IPS DF 6.9 (cell line): ENCODE measurements around the gene RNF175.

Experiments
- DNase-seq: peaks from one replicate; pipeline ENCODE4 v3.0.0-alpha.2; 2013; ENCODE audit warnings: low read depth, low spot score
- H3K27ac ChIP-seq: one replicate; pipeline ENCODE4 v1.5.1; 2013; ENCODE audit warnings: low read length, control low read depth
- H3K27me3 ChIP-seq: 2 replicates; pipeline ENCODE4 v1.6.1; 2013; ENCODE audit warnings: mild to moderate bottlenecking, low read length; ENCODE audit not compliant: control insufficient read depth, insufficient read depth
- H3K36me3 ChIP-seq: 2 replicates; pipeline ENCODE4 v1.6.1; 2013; ENCODE audit warnings: low read length; ENCODE audit not compliant: control insufficient read depth, insufficient read depth
- H3K4me1 ChIP-seq: 2 replicates; pipeline ENCODE4 v1.6.1; 2013; ENCODE audit warnings: low read length; ENCODE audit not compliant: control insufficient read depth, insufficient read depth
- H3K4me3 ChIP-seq: 2 replicates; pipeline ENCODE4 v1.5.1; 2013; ENCODE audit warnings: mild to moderate bottlenecking, low read length
- H3K9me3 ChIP-seq: 2 replicates; pipeline ENCODE4 v1.6.1; 2013; ENCODE audit warnings: low read length, inconsistent platforms; ENCODE audit not compliant: control insufficient read depth, insufficient read depth
- WGBS: extraction: QIAGEN DNeasy Blood & Tissue Kit; methylation state at CpG from one replicate; pipeline ENCODE4 v1.1.7; 2013; ENCODE audit warnings: mixed read lengths, missing lambda C conversion rate; ENCODE audit not compliant: insufficient read length, insufficient coverage; 5-methylcytosine and 5-hydroxymethylcytosine counted together

RNF175 gene

DNA sequence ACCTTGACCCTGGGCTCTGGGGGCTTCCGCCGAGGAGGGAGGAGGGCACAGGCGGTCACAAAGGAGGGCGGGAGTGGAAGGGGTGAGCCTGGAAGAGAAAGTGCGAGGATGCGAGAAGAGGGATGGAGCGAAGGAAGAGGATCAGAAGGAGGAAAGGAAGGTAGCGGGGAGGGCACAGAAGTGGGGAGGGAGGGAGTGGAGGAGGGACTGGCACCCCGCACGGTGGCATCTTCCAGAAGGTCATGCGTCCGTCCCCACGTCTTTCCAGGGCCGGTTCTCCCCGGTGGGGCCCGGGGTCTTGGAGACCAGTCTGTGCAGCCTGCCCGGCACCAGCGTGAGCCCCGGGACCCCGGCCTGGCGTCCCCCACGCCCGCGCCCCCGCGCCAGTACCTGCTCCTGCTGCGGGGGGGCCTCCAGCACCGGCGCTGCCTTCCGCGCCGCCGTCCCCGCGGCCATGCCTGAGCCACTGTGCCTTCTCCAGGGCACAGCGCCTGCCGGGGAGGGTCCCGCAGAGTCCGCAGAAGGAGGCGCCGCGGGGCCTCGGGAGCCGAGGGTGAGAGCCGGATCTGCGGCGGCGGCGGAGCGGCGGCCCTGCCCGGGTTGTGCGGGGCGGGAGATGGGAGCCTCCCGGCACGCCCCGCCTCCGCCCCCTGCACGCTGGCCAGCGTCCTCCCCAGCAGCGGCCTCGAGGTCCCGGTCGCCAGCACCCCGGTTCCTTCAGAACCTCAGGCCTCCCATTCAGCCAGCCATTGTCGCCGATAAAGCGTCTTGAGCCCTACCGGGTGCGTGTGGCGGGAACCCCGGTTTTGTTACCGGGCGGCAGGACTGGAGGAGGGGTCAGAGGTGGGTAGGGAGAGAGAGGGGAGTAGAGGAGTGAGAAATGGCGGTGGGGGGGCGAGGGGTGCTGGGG lies at the start of gene RNF175:
Gene RNF175, minus strand, starts transcription at position 618 of the 910 bp plus-strand sequence. Its CDS starts 162 bp downstream, at position 456.
- WGBS, result no CpG with 5 or more reads among the region's 76 CpGs
- no peaks in the 10 kb centered on the region for H3K27me3 ChIP-seq
- no peak for DNase-seq
- no peak within 1 kb of the TSS for H3K27ac ChIP-seq
- peaks cover 4% of the 10 kb centered on the region; the same call in 1 of the 2 replicates for H3K4me1 ChIP-seq
- peak within 1 kb of the TSS; percentile 76 for H3K4me3 ChIP-seq
- H3K9me3 ChIP-seq, result no peaks in the 10 kb centered on the region
- H3K36me3 ChIP-seq, result no peaks in the 10 kb centered on the region

DNA sequence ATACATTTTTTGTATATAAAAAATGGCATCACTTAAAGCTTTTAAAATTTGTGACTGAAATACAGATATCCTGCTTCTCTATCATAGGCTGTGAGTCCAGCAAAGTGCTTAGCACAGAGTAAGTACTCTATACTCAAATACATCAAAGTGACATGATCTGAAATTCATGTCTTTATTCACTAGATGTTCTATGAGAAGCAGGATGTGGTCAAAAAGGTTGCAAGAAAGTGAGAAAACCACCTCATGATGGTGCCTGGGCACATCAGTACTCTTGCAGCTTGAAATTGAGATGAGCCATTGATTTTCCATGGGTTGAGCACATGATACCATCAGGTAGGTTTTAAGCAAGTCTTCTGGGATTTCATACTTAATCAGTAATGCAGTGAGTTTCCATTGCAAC lies 49.5 kb upstream of the RNF175 start:
- no peak for DNase-seq
- no peak overlapping the region for H3K4me3 ChIP-seq

DNA sequence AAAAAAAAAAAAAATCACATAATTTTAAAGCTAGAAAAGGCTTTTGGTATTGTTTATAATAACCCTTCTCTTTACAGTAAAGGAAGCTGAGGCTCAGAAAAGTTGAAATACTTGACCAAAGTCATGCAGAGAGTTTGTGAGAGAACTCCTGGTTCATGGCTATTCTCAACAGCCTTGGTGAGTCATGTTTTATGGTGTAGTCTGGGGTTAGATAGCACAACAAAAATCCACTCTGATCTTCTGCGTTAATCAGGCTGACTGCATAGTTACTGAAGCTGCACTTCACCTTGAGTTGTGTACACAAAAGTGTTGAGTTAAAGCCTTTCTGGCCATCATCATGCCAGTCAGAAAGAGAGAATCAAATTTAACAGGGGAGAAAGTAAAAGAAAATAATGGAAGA lies 48.4 kb upstream of the RNF175 start:
- Histone ChIP-seq H3K36me3 (no peaks in the 10 kb centered on the region), H3K27ac (no peak overlapping the region), H3K4me1 (no peaks in the 10 kb centered on the region), H3K27me3 (no peaks in the 10 kb centered on the region; the same call in 1 of the 2 replicates), H3K4me3 (no peak overlapping the region), H3K9me3 (no peaks in the 10 kb centered on the region)
- DNase-seq, result no peak
- WGBS, result no CpG with 5 or more reads among the region's 1 CpG

More for the DNA sequence above, 49.5 kb upstream of the RNF175 start:
- Histone ChIP-seq H3K36me3 (no peaks in the 10 kb centered on the region), H3K27ac (no peak overlapping the region), H3K9me3 (no peaks in the 10 kb centered on the region), H3K27me3 (no peaks in the 10 kb centered on the region; the same call in 1 of the 2 replicates), H3K4me1 (no peaks in the 10 kb centered on the region)

DNA sequence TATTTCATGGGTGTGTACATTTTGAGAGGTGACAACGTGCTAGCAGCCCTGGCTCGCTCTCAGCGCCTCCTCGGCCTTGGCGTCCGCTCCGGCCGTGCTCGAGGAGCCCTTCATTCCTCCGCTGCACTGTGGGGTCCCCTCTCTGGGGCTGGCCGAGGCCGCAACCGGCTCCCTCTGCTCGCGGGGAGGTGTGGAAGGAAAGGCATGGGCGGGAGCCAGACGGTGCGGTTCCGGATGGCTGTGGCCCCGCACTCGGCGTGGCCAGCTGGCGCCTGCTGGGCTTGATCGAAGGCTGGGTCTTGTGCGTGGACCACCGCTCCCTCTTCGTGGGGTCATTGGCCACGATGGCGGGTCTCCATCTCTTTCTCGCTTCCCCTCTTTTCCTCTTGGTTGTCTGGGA lies 46.2 kb upstream of the RNF175 start:
- H3K27me3 ChIP-seq, result no peaks in the 10 kb centered on the region
- H3K36me3 ChIP-seq, result no peaks in the 10 kb centered on the region
- no peaks in the 10 kb centered on the region for H3K9me3 ChIP-seq
- no peak for DNase-seq
- no peaks in the 10 kb centered on the region for H3K4me1 ChIP-seq
- H3K27ac ChIP-seq, result no peak overlapping the region
- no CpG with 5 or more reads among the region's 30 CpGs for WGBS
- no peak overlapping the region for H3K4me3 ChIP-seq

GRCh38 chr4:153804722-153805121 lies 44.9 kb upstream of the RNF175 start:
- H3K4me3 ChIP-seq, result no peak overlapping the region
- no peak for DNase-seq
- H3K36me3 ChIP-seq, result no peaks in the 10 kb centered on the region
- no peaks in the 10 kb centered on the region for H3K27me3 ChIP-seq
- H3K27ac ChIP-seq, result no peak overlapping the region
- H3K4me1 ChIP-seq, result no peaks in the 10 kb centered on the region
- no CpG with 5 or more reads among the region's 3 CpGs for WGBS
- no peaks in the 10 kb centered on the region for H3K9me3 ChIP-seq

DNA sequence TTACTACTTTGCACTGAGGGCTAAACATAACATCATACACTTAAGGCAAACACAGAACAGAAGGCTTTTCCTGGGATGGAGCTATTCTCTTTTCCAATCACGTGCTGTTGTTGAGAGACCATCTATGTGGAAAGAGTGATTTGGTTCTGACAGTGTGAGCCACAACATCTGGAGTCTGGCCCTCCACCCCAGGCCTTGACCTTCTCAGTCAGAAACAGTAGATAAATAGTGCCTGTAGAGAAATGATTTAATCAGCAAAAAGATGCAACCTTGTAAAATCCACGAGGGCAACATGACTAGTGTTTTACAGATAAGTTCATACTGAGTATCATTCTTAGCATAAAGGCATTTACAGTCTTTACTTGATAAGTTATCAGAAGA lies 39.9 kb upstream of the RNF175 start:
- Histone ChIP-seq H3K27me3 (no peaks in the 10 kb centered on the region), H3K27ac (no peak overlapping the region), H3K4me1 (no peaks in the 10 kb centered on the region), H3K36me3 (no peaks in the 10 kb centered on the region), H3K9me3 (no peaks in the 10 kb centered on the region), H3K4me3 (no peak overlapping the region)
- no peak for DNase-seq
- no CpG with 5 or more reads among the region's 2 CpGs for WGBS

DNA sequence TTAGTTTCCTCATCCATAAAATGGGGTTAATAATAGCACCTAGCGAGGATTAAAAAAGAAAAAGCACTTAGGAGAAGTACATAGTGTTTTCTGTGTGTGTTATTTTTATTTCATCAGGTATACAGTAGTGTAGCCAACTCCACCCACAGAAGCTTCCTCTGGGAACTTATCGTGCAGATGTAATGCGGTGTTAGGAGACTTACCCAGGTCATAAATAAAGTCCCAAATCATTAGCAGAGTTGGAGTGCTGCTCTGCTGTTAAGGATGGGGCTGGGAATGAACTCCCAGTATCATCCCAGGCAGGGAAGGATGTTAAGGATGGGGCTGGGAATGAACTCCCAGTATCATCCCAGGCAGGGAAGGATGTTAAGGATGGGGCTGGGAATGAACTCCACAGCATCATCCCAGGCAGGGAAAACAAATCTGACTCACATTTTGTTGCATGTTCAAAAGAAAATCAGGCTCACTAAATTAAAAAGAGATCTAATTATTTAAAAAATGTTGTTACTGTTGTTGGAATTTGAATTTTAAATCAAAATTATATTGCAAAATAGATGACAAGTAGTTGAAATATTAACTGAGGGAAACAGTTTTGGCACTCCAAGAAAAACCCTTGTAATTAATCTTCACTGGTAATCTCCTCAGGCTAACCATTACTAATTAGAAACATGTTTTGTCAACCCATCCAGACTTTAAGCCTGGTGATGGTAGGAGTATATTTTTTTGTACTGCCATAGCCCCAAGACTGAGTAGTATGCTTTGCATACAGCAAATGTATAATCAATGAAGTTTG lies 39.3 kb upstream of the RNF175 start:
- DNase-seq, result no peak
- no CpG with 5 or more reads among the region's 3 CpGs for WGBS
- H3K27me3 ChIP-seq, result no peaks in the 10 kb centered on the region

GRCh38 chr4:153798420-153798819 lies 38.6 kb upstream of the RNF175 start:
- H3K27me3 ChIP-seq, result no peaks in the 10 kb centered on the region
- no CpG with 5 or more reads among the region's 3 CpGs for WGBS
- DNase-seq, result no peak
- no peaks in the 10 kb centered on the region for H3K36me3 ChIP-seq
- H3K4me1 ChIP-seq, result no peaks in the 10 kb centered on the region
- H3K4me3 ChIP-seq, result no peak overlapping the region
- no peak overlapping the region for H3K27ac ChIP-seq
- no peaks in the 10 kb centered on the region for H3K9me3 ChIP-seq

More for the DNA sequence above, 39.3 kb upstream of the RNF175 start:
- no peaks in the 10 kb centered on the region for H3K4me1 ChIP-seq
- no peaks in the 10 kb centered on the region for H3K9me3 ChIP-seq
- no peaks in the 10 kb centered on the region for H3K36me3 ChIP-seq
- H3K27ac ChIP-seq, result no peak overlapping the region
- no peak overlapping the region for H3K4me3 ChIP-seq

DNA sequence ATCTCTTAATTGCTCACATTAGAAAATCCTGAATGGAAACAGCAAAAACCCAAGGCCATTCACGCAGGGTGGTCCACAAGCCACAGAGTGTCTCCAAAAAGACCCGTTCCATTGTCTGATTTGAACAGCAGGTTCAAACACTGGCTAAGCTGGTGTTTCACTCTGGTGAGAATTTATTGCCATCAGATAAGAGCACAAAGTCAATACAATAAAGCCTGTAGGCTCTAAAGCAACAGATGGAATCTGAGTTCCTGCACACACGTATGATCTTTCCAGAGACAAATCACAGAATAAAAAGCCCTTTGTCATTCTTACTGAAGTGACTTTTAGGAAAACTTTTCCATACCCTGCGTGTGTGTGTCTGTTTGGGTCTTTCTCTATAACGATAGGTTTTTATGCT lies 34.2 kb upstream of the RNF175 start:
- WGBS, result no CpG with 5 or more reads among the region's 5 CpGs

GRCh38 chr4:153792618-153793247 lies 32.9 kb upstream of the RNF175 start:
- peaks cover 6% of the 10 kb centered on the region; the same call in 1 of the 2 replicates for H3K27me3 ChIP-seq
- no peak for DNase-seq
- H3K4me3 ChIP-seq, result peak overlapping the region; percentile 39; the same call in 1 of the 2 replicates
- H3K9me3 ChIP-seq, result no peaks in the 10 kb centered on the region
- H3K36me3 ChIP-seq, result no peaks in the 10 kb centered on the region
- H3K27ac ChIP-seq, result no peak overlapping the region
- WGBS, result no CpG with 5 or more reads among the region's 39 CpGs
- H3K4me1 ChIP-seq, result peaks cover 5% of the 10 kb centered on the region; the same call in 1 of the 2 replicates

More for the DNA sequence above, 34.2 kb upstream of the RNF175 start:
- peaks cover 6% of the 10 kb centered on the region; the same call in 1 of the 2 replicates for H3K27me3 ChIP-seq
- H3K9me3 ChIP-seq, result no peaks in the 10 kb centered on the region
- H3K36me3 ChIP-seq, result no peaks in the 10 kb centered on the region
- H3K27ac ChIP-seq, result no peak overlapping the region
- no peak overlapping the region for H3K4me3 ChIP-seq
- DNase-seq, result no peak
- peaks cover 5% of the 10 kb centered on the region; the same call in 1 of the 2 replicates for H3K4me1 ChIP-seq
